Activated CD8-positive, alpha-beta T cell treated with anti-CD3 and anti-CD28 coated beads for 36 hours (primary cell): ENCODE measurements around the gene LHB. TPM values are rescaled to one million over a fixed set of nuclear protein-coding genes. Genes with fewer than 3 reads are reported as not detected.
A peak's percentile ranks its signal among the peaks of the same experiment; 100 is the strongest.
"Not testable (repeated sequence)": the region's sequence is repeated elsewhere in the genome, so short reads cannot be mapped to it uniquely, and the experiment has no call there.

ENCODE experiments used
- ATAC-seq: fragments of 200-7000 bp; cut with Tn5 transposase; one replicate; pipeline ENCODE4 v1.10.0; 2021; ENCODE audit warnings: mild to moderate bottlenecking, moderate library complexity
- CTCF ChIA-PET: fragments of 350-600 bp; sonication (Branson Sonifier 250); formaldehyde crosslinking; loops from one replicate; lab custom pipeline; 2021; ENCODE audit warnings: antibody characterized with exemption; lab: Charles Lee
- POLR2A ChIA-PET: fragments of 350-600 bp; sonication (Branson Sonifier 250); formaldehyde crosslinking; loops from one replicate; lab custom pipeline; 2021; ENCODE audit warnings: antibody characterized with exemption; lab: Charles Lee
- DNase-seq: peaks from one replicate; pipeline ENCODE4 v3.0.0-alpha.2; 2020
- H3K27ac Mint-ChIP-seq: one replicate; pipeline ENCODE4 v1.8.0; 2021; ENCODE audit warnings: mild to moderate bottlenecking, mixed read lengths
- H3K27me3 Mint-ChIP-seq: one replicate; pipeline ENCODE4 v1.8.0; 2021; ENCODE audit warnings: mixed read lengths
- H3K36me3 Mint-ChIP-seq: one replicate; pipeline ENCODE4 v1.8.0; 2021; ENCODE audit warnings: low read depth, mixed read lengths
- H3K4me1 Mint-ChIP-seq: one replicate; pipeline ENCODE4 v1.8.0; 2021; ENCODE audit warnings: low read depth, mixed read lengths
- H3K4me3 Mint-ChIP-seq: one replicate; pipeline ENCODE4 v1.8.0; 2021; ENCODE audit warnings: mild to moderate bottlenecking, moderate library complexity, mixed read lengths
- H3K9me3 Mint-ChIP-seq: one replicate; pipeline ENCODE4 v1.8.0; 2021; ENCODE audit warnings: mixed read lengths
- CTCF ChIP-seq: fragments of 200-600 bp; IDR thresholded peaks from one replicate; pipeline ENCODE4 v1.8.0; 2022; ENCODE audit warnings: antibody characterized with exemption, mild to moderate bottlenecking
- intact Hi-C: fragments of 100-400 bp; cut with micrococcal nuclease; formaldehyde crosslinking; loops from one replicate; pipeline ENCODE4 v1.10.0; 2022
- total RNA-seq, 2 experiments: library from RNA; stranded (reverse); gene quantifications; one replicate each; pipeline ENCODE4 v1.2.3, GENCODE V29; 2021

LHB gene
- total RNA-seq, 2 experiments from 2014 or later = not detected

- no peak for ATAC-seq
- ChIA-PET CTCF (interaction anchor here (1.7 to 2.1 kb wide), 2 partner anchors 22 to 29 kb away, joined by 7 to 9 read pairs; partner anchors contain the start of genes GYS1 and RUVBL2), POLR2A (interaction anchor here (0.7 kb wide), 1 partner anchor 9 kb away, joined by 3 read pairs; no protein-coding TSS in a partner anchor)
- no peak for TF ChIP-seq CTCF
- no peak for DNase-seq
- intact Hi-C loops = no loop called here
- Mint-ChIP-seq H3K27me3 (peaks cover 9% of the 10 kb centered on the region), H3K27ac (no peak overlapping the region), H3K36me3 (no peaks in the 10 kb centered on the region), H3K4me1 (peaks cover 28% of the 10 kb centered on the region), H3K9me3 (no peaks in the 10 kb centered on the region), H3K4me3 (no peak overlapping the region)
These were observed 5.2 kb upstream of the LHB start for GRCh38 chr19:49022116-49022515.

GRCh38 chr19:49020931-49021895 is 4.3 kb upstream of the LHB start:
- Mint-ChIP-seq H3K4me3 (no peak overlapping the region), H3K9me3 (no peaks in the 10 kb centered on the region), H3K27me3 (peaks cover 9% of the 10 kb centered on the region), H3K4me1 (peaks cover 30% of the 10 kb centered on the region), H3K36me3 (no peaks in the 10 kb centered on the region), H3K27ac (peak overlapping the region; percentile 6)
- ATAC-seq (peak; percentile 9), DNase-seq (peak; percentile 35)
- ChIA-PET CTCF (interaction anchor here (1.0 to 2.1 kb wide), 3 partner anchors 21 to 28 kb away, joined by 3 to 9 read pairs (median 7); partner anchors contain the start of genes GYS1 and RUVBL2), POLR2A (no interaction called here)
- TF ChIP-seq CTCF = no peak
- intact Hi-C loops = no loop called here

GRCh38 chr19:49020342-49020741 is 3.5 kb upstream of the LHB start:
- no peak for DNase-seq
- no peak for TF ChIP-seq CTCF
- POLR2A ChIA-PET = no interaction called here
- peaks cover 6% of the 10 kb centered on the region for H3K36me3 Mint-ChIP-seq
- H3K27ac Mint-ChIP-seq = no peak overlapping the region
- no peak overlapping the region for H3K4me3 Mint-ChIP-seq
- no peaks in the 10 kb centered on the region for H3K9me3 Mint-ChIP-seq
- CTCF ChIA-PET = interaction anchor here (0.8 to 3.3 kb wide), 5 partner anchors 20 to 126 kb away, joined by 3 to 17 read pairs (median 4); partner anchors contain the start of genes GYS1 and RUVBL2
- intact Hi-C loops = no loop called here
- H3K27me3 Mint-ChIP-seq = peaks cover 9% of the 10 kb centered on the region
- no peak for ATAC-seq
- peaks cover 30% of the 10 kb centered on the region for H3K4me1 Mint-ChIP-seq

- intact Hi-C loops = no loop called here
- H3K36me3 Mint-ChIP-seq = peaks cover 6% of the 10 kb centered on the region
These were observed 2.5 kb upstream of the LHB start for GRCh38 chr19:49019242-49019932.

GRCh38 chr19:49018388-49019241 is 1.7 kb upstream of the LHB start:
- intact Hi-C loops, H3K27me3 Mint-ChIP-seq, H3K9me3 Mint-ChIP-seq: not testable (repeated sequence)
- DNase-seq (peak; percentile 33), ATAC-seq (peak; percentile 19)
- Mint-ChIP-seq H3K27ac (peak overlapping the region; percentile 36), H3K4me1 (peaks cover 30% of the 10 kb centered on the region), H3K4me3 (peak overlapping the region; percentile 55), H3K36me3 (peaks cover 10% of the 10 kb centered on the region)
- POLR2A ChIA-PET = interaction anchor here (1.5 to 2.4 kb wide), 4 partner anchors 12 to 68 kb away, joined by 4 to 8 read pairs (median 6); partner anchors contain the start of genes GYS1 and RUVBL2
- CTCF ChIA-PET = interaction anchor here (0.8 to 3.3 kb wide), 6 partner anchors 19 to 181 kb away, joined by 3 to 17 read pairs (median 4); partner anchors contain the start of genes GYS1 and RUVBL2

More at GRCh38 chr19:49019242-49019932, 2.5 kb upstream of the LHB start:
- H3K27ac Mint-ChIP-seq = peak overlapping the region; percentile 36
- H3K9me3 Mint-ChIP-seq = no peaks in the 10 kb centered on the region
- POLR2A ChIA-PET = interaction anchor here (1.5 to 1.7 kb wide), 3 partner anchors 22 to 68 kb away, joined by 4 to 7 read pairs (median 4); partner anchors contain the start of genes GYS1 and RUVBL2
- peak; percentile 68 for DNase-seq
- peaks cover 9% of the 10 kb centered on the region for H3K27me3 Mint-ChIP-seq
- peak overlapping the region; percentile 55 for H3K4me3 Mint-ChIP-seq
- H3K4me1 Mint-ChIP-seq = peaks cover 30% of the 10 kb centered on the region
- no peak for TF ChIP-seq CTCF
- CTCF ChIA-PET = interaction anchor here (0.8 to 3.3 kb wide), 5 partner anchors 19 to 180 kb away, joined by 3 to 17 read pairs (median 4); partner anchors contain the start of genes GYS1 and RUVBL2
- ATAC-seq = peak; percentile 52
